NCI-H2196 (cell line): ENCODE results near the gene PRKAR1B.

Experiments
- DNase-seq: peaks from one replicate; lab custom pipeline; 2025; ENCODE audit not compliant: unreplicated experiment; lab: John Stamatoyannopoulos, UW

Gene PRKAR1B

DNA sequence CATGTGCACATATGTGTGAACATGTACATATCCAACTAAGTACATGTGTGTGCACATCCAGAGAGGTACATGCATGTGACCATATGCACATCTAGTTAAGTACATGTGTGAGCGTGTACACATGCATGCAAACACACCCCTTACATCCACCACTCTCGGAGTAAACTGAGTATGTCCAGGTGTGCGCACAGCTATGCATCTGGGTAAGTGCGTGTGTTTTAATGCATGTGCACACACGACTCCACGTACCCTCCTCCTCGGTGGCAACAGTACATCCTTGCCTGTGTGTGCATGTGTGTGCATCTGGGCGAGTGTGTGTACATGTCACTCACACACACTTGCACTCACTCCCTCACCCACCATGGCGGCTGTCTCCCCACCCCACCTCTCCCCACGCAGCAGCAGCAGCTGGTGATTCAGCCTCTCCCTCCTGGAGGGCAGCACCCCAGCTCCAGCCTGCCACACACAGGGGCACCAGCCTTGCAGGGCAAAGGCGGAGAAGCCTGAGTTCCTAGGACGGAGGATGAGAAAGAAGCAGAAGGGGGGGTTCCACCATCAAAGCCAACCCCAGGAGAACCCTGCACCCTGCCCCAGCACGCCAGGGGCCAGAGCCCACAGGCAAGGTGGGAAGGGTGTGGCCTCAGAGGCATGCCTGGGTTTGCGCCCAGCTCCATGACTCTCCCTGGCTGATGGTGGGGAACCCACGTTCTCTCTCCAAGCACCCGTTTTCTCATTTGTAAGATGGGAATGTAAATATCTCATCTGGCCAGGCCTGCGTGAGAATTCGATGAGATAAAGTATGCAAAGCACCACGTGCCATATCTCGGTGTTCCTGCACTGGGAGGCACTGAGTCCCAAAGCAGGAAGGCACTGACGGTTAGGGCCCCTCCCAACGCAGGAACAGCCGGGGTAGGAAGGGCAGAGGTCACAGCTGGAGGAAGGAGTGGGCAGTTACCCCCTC lies 28.3 kb downstream of the PRKAR1B start:
- DNase-seq: no peak

DNA sequence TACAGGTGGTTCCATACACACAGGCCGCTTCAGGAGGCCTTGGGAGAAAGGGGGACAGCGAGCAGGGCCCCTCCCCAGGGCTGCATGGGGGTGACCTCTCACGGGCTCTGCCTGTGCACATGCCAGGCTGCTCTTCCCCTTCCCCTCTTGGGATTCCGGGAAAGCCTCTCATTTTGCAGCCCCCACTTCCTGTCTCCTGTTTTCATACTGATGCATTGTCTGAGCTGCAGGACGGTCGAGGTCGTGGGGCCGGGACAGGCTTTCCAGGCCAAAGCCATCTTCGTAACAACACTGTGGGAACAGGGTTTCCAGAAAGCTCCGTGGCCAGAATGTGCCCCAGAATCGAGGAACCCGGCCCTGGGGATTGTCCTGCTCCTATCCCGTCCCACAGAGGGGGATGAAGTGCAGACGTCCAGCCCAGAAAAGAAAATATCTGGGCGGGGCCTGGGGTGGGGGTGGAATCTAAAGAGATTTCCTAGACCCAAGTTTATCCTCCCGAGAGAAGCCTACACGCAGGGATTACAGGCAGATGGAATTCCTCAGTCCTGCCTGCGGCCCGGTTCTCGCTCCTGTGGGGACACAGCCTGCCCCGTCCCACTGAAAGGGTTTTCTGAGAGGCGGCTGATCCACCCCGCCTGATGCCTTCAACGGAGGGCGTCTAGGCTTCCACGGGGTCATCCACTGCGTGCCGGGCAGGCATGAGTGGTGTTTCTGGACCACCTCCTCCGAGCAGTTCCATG lies 30.1 kb downstream of the PRKAR1B start:
- DNase-seq: no peak

DNA sequence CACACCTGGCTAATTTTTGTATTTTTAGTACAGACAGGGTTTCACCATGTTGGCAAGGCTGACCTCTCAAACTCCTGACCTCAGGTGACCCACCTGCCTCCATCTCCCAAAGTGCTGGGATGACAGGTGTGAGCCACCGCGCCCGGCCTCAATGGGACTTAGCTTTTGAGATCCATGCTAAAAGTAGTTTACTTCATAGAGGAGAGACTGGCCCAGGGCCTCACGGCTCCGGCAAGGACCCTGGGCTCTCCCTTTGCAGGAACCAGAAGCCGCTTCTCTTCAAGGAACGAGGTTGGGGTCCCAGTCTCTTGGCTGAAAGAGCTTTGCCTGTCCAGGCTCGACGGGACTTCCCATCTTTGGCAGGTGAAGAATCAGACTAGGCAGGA lies 30.7 kb downstream of the PRKAR1B start:
- no peak for DNase-seq

DNA sequence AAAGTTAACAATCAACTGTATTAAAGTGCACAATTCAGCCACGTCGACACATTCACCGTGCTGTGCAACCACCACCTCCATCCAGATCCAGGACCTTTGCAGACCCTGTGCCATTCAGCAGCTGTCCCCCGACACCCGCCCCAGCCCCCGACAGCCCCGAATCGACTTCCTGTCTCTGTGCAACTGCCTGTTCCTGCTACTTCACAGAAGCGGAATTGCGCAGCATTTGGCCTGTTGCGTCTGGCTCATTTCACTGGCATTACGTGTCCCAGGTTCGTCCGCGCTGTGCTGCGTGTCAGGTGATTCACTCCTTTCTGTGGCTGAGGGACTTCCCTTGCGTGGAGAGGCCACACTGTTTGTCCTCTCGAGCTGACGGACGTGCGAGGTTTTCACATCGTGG lies 33.8 kb downstream of the PRKAR1B start:
- no peak for DNase-seq

DNA sequence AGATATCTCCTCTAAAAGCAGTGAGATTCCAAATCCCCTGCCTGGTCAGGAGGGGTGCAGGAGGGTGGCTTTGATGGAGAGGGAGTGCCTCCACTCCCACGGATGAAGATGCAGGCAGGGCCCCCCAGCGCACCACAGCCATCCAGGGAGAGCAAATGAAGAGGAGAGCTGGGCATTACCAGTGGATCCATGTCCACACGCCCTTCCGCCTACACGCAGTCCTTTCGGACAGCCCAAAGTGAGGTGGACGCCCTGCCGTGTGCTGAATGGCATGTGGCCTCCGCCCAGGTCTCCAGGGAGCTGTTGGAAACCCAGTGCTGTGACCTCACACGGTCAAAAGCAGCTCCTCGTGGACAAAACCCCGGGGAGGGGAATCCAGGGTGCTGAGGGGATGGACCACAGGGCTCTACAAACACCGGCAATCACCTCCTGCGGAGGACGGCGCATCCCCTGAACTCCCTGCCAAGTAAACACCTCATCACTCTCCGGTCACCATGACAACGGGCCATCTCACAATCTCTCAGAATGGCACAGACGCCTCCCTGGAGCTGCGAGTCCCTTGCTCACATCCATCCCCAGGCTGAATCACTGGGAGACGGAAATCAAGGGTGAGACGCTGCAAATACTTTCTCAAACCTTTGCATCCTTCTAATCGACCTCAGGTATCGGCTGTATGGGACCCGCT lies 35.6 kb downstream of the PRKAR1B start:
- DNase-seq: no peak

DNA sequence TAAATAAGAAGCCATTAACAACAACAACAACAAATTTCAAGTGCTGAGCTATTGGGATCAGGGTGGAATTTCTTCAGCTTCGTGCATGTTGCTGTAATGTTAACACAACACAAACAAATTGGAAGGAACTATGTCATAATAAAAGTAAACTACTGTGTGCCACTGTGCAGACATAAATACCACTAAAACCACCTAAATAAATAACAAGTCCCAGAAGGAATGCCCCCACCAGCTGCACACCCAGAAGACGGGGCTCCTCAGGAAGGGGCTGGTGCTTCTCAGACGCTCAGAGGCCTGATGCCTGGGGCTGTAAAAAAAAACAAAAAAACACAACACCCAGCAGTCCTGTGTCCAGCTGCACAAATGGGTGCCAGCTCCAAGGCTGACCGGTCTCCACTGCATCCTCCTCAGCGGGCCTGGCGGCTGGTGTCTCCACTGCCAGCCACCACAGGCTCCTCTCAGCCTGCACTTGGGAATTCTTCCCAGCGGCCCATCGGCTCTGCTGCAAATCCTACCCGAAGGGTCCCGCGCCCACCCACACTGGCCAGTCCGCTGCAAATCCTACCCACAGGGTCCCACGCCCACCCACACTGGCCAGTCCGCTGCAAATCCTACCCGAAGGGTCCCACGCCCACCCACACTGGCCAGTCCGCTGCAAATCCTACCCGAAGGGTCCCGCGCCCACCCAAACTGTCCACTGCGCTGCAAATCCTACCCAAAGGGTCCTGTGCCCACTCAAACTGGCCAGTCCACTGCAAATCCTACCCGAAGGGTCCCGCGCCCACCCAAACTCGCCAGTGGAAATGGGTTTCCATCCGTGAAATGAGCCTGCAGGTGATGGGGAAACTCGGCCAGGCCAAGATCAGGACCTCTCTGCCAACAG lies 36.4 kb downstream of the PRKAR1B start:
- DNase-seq: no peak

DNA sequence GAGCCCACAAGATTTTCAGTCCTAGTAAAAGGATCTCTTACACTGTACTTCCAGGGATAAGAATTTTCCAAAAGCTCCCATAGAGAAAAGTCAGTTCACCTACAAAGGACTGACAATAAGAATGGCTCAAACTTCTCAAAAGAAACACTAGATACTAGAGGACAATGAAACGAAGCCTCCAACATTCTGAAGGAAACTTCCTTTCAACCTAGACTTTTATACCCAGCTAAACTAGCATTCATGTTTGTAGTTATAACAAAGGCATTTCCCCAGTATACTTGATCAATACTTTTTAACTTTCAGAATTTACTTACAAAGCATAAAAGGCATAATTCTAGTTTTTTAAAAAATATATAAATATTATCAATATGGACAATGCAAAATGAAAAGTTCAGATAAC lies 41.5 kb downstream of the PRKAR1B start:
- no peak for DNase-seq

DNA sequence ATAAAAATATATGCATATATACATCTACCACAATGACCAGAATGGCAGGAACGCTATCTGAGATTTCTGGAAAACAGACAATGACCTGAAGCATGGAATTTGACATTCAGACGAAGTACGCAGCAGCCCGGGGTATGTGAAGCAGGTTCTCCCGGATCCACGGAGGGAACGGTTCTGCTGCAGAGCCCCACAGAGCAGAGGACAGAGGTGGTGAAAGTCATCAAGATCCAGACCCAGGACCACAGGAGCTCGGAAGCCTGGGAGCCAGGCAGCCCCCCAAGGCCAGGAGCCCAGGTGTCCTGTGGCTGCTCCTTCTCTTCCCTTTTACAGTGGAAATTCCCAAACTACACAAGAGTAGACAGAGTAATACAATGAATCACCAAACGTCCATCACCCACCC lies 42.7 kb downstream of the PRKAR1B start:
- DNase-seq: no peak

DNA sequence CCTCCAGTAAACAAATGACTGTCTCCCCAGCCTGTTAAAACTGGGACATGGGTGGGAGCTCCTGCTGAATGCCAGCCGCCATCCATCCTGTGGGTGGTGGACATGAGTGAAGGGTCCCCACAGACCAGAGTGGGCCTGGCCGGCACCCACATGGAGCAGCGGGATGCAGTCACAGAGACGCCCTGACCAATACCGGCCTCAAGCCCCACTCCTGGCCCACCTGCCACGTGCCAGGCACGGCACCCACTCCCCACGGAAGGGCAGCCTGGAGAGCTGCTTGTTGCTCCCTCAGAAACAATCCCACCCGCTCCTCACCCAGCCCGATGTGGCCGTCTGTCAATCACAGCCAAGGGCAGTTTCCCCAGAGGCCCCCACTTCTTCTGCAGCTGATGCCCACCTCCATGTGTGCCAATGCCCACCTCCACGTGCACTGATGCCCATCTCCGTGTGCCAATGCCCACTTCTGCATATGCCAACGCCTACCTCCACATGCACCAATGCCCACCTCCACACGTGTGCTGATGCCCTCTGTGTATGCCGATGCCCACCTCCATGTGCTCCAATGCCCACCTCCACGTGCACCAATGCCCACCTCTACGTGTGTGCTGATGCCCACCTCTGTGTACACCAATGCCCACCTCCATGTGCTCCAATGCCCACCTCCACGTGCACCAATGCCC lies 43.4 kb downstream of the PRKAR1B start:
- no peak for DNase-seq

DNA sequence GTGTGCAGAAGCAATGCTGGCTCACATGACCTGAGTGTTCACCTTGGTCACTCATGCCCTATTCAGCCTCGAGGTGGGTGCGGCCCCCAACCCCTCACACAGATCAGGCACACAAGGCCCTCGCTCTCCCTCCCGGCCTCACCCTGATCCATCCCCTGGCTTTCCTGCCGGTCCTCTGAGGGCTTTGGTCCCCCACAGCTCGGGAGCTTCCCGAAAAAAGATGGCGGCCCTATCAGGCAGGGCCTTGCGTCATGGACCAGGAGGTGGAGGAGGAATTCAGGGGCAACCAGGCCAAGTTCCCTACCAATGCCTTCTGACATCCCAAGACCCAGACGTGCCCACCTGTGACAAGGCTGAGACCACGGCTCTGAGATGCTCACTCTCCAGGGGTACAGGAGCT lies 44.3 kb downstream of the PRKAR1B start:
- no peak for DNase-seq

DNA sequence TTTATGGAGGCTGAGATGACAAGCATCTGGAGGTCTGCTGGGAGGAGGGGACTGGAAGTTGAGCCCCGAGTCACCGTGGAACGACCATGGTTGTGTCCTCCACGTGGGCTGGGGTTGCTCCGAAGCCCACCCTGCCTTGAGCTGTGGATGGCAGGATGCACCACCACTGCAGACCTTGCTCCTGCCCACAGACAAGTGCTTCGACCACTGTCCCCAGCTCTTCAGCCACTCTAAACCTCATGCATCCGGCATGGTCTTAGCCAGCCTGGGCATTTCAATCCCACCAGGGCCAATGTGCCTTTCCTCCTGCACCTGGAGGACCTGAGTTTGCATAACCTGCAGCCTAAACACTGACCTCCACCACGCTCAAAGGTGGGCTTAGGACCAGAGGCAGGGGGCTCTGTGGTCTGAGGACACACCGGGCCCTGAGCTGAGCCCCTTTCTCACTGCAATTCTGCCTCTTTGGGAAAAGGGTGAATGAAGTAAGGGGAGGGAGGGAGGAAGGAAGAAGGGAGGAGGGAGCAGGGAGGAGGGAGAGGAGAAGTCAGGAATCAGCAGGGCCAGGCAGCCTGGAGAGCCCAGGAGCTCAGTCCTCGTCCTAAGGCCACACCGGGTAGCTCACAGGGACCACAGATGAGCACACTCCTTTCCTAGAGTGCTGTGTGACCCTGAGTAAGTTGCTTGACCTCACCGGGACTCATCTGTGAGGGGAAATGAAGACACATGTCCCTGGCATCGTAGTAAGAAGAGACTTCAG lies 45.4 kb downstream of the PRKAR1B start:
- DNase-seq: no peak

DNA sequence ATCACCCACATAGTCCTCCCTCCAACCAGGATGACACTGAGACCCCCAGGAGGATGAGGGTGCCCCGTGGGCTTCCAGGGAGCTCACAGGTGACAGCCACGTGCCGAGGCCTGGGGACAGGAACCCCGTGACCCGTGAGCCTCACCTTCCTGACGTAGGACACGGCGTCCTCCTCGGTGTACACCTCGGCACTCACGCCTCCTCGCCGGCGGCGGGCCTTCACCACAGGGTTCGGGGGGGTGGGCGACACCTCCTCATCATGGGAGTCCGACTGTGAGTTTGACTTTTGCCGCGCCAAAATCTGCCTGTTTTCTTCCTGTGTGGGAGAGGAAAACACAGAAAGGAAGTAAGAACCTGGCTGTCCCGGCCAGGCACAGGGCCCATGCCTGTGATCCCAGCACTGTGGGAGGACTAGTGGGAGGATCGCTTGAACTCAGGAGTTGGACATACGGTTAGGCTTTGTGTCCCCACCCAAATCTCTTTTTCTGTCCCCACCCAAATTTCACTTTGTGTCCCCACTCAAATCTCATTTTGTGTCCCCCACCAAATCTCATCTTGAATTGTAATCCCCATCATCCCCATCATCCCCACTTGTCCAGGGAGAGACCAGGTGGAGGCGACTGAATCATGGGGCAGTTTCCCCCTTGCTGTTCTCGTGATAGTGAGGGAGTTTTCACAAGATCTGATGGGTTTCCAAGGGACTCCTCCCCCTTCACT lies 46.5 kb downstream of the PRKAR1B start:
- no peak for DNase-seq

DNA sequence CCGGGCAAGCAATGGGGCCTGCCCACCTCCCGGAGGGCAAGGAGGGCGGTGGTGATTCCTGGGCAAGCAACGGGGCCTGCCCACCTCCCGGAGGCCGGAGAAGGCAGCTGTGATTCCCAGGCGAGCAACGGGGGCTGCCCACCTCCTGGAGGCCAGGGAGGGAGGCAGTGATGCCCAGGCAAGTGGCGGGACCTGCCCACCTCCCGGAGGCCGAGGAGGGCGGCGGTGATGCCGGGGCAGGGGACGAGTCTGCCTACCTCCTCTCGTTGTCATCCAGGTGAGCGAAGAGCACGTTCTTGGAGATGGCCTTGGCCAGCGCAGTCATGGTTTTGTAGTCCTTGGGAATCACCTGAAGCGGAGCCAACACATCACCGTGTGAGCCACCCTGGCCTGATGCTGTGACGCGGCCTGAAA lies 50.1 kb downstream of the PRKAR1B start:
- no peak for DNase-seq

DNA sequence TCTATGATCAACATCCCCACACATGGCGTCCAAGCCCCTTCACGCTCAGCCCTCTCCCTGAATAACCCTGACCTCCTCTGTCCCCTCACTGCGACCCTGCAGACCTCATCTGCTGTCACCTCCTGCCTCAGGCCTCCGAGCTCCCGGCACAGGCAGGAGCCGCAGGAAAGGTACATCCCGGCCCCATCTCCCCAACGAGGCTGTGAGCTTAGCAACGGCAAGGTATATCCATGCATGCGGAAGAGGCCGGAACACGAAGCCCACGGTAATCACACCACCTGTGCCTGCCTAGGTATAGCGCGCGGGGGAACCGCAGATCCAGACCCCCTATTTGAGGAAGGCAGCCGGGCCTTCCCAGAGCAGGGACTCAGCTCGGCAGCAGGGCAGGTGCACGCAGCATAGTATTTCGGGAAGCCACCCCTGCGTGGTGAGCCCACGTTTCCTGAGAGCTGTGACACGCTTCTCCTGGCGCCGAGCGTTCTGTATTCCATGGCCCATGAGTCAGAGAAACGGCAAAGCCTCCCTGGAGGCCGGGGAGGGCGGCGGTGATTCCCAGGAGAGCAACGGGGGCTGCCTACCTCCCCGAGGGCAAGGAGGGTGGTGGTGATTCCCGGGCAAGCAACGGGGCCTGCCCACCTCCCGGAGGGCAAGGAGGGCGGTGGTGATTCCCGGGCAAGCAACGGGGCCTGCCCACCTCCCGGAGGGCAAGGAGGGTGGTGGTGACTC lies 50.7 kb downstream of the PRKAR1B start:
- no peak for DNase-seq

DNA sequence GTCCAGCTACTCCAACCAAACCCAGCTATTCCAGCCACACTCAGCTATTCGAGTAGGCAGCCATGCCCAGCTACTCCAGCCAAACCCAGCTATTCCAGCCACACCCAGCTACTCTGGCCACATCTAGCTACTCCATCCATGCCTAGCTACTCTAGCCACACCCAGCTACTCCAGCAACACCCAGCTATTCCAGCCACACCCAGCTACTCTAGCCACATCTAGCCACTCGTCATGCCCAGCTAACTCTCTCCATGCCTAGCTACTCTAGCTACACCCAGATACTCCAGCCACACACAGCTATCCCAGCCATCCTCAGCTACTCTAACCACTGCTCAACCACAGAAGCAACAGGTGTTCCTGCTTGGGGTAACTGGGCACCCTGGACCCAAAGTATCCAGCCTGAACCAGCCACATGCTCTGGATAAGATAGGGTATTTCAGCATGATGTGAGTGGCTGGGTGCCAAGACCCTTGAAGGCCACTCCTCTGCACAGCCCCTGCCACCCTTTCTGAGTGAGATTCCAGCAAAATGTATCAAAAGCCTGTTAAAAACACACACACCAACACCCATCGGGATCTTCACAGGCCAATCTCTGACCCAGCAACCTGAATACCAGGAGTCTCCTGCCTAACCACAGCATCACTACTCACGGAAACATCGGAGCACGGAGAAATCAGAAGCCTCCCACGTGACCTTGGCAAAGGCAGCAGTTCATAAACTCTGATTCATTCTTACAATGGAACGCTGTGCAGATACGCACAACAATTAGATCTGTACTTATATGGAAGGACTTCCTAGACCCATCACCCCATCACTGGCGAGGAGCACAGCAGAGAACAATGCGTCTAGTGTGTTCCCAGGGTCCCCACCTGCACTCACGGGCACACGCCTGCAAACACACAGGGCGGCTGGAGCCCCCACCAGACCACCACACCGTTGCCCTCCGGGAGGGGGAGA lies 52.3 kb downstream of the PRKAR1B start:
- DNase-seq: no peak

DNA sequence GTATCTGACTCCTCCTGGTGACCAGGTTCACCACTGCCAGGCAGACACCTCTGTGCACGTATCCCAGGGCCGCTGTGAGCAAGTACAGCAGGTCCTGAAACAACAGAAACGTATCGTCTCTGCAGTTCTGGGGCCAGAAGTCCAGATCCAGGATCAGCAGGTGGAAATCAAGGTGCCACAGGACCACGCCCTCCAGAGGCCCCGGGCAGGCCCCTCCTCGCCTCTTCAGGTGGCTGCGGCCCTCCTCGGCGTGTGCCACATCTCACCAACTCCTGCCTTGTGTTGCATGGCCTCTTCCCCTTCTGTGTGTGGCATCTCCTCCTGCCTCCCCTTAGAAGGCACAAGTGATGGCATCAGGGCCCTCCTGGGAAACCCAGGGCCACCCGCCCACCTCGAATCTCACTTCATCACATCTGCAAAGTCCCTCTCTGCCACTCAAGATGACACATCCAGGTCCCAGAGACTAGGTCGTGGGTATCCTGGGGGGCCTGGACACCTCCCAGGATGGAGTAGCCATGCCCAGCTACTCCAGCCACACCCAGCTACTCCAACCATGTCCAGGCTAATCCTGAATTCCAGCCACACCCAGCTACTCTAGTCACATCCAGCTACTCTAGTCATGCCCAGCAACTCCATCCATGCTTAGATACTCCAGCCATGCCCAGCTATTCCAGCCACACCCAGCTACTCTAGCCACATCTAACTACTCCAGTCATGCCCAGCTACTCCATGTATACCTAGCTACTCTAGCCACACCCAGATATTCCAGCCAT lies 53.2 kb downstream of the PRKAR1B start:
- no peak for DNase-seq
